ENCODE results near the gene SEC62. TPM values are rescaled to one million over a fixed set of nuclear protein-coding genes. Genes with fewer than 3 reads are reported as not detected.

SEC62 gene
- total RNA-seq, 2 donors from 2014 or later: 48.7 to 64.4 TPM

DNA sequence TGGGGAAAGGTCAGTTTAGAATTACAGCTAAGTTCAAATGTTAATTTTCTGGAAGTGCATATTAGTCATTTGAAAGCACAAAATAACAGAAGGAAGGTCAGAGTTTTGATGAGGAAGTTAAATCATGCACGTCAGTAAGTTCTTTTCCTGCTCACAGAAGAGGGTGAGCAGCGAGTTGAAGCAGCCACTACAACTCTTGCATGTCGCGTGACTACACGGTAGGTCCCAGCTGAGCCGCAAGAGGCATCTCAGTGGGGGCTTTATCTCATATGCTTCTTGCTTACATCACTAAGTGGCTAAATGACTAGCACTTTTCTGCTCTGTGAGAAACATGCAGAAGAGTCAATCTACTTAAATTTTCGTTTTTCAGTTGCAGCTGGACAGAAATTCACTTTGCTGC, 21.3 kb upstream of the SEC62 start:
- no peaks in the 10 kb centered on the region for H3K9me3 ChIP-seq (ENCODE audit: control insufficient read depth, low read length)
- Mint-ChIP-seq H3K27ac (no peak overlapping the region), H3K4me3 (no peak overlapping the region), H3K27me3 (ENCODE audit: insufficient read depth) (no peaks in the 10 kb centered on the region), H3K36me3 (ENCODE audit: low read depth) (no peaks in the 10 kb centered on the region), H3K4me1 (no peaks in the 10 kb centered on the region), H3K9me3 (peaks cover 5% of the 10 kb centered on the region)
- H3K27ac ChIP-seq (ENCODE audit: low read depth, low read length): no peak overlapping the region
- no peak for DNase-seq
- H3K4me3 ChIP-seq (ENCODE audit: low read length): no peak overlapping the region
- no peak overlapping the region for H3K9ac ChIP-seq (ENCODE audit: extremely low read depth, low read length, poor library complexity, severe bottlenecking)
- no peaks in the 10 kb centered on the region for H3K36me3 ChIP-seq (ENCODE audit: control insufficient read depth, insufficient read depth, low read length)
- WGBS, 2 experiments (ENCODE audit: insufficient coverage in 1 of 2, insufficient read length in 1 of 2): 91 to 94% methylated on average over 6 to 7 of the region's 7 CpGs
- H3K27me3 ChIP-seq (ENCODE audit: control insufficient read depth, insufficient read depth, low read length, poor library complexity, severe bottlenecking): no peaks in the 10 kb centered on the region
- no peaks in the 10 kb centered on the region for H3K4me1 ChIP-seq (ENCODE audit: control insufficient read depth, insufficient read depth, low read length)
- TF ChIP-seq, protein P1, sequence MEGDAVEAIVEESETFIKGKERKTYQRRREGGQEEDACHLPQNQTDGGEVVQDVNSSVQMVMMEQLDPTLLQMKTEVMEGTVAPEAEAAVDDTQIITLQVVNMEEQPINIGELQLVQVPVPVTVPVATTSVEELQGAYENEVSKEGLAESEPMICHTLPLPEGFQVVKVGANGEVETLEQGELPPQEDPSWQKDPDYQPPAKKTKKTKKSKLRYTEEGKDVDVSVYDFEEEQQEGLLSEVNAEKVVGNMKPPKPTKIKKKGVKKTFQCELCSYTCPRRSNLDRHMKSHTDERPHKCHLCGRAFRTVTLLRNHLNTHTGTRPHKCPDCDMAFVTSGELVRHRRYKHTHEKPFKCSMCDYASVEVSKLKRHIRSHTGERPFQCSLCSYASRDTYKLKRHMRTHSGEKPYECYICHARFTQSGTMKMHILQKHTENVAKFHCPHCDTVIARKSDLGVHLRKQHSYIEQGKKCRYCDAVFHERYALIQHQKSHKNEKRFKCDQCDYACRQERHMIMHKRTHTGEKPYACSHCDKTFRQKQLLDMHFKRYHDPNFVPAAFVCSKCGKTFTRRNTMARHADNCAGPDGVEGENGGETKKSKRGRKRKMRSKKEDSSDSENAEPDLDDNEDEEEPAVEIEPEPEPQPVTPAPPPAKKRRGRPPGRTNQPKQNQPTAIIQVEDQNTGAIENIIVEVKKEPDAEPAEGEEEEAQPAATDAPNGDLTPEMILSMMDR (conservative IDR thresholded peaks at IDR 0.05): no peak

DNA sequence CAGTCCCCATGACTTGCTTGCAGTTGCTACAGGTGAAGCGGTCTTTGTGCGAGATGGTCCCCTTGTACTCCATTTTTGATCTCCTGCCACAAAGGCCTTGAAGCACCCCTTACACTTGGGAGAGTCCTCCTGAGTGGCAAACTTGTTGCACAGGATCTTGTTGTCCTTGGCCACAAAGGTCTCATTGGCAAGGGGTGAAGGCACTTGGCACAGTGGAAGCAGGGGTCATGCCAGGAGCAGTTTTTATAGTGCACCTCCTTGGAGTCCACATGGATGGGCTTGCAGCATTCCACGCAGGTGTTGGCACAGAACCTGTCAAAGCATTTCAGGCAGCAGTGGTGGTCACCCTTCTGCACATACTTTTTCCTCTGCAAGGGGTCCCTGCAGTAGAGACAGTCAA, 20.3 kb upstream of the SEC62 start:
- TF ChIP-seq, protein P1 (conservative IDR thresholded peaks at IDR 0.05): no peak
- H3K27me3 ChIP-seq (ENCODE audit: control insufficient read depth, insufficient read depth, low read length, poor library complexity, severe bottlenecking): no peaks in the 10 kb centered on the region
- H3K4me1 ChIP-seq (ENCODE audit: control insufficient read depth, insufficient read depth, low read length): no peaks in the 10 kb centered on the region
- Mint-ChIP-seq H3K36me3 (ENCODE audit: low read depth) (no peaks in the 10 kb centered on the region), H3K27ac (no peak overlapping the region), H3K4me3 (no peak overlapping the region), H3K4me1 (no peaks in the 10 kb centered on the region), H3K9me3 (peaks cover 5% of the 10 kb centered on the region), H3K27me3 (ENCODE audit: insufficient read depth) (no peaks in the 10 kb centered on the region)
- H3K4me3 ChIP-seq (ENCODE audit: low read length): no peak overlapping the region
- DNase-seq: no peak
- WGBS, 2 experiments (ENCODE audit: insufficient coverage in 1 of 2, insufficient read length in 1 of 2): 92 to 96% methylated on average over 3 of the region's 3 CpGs
- H3K9me3 ChIP-seq (ENCODE audit: control insufficient read depth, low read length): no peaks in the 10 kb centered on the region
- no peak overlapping the region for H3K9ac ChIP-seq (ENCODE audit: extremely low read depth, low read length, poor library complexity, severe bottlenecking)
- no peaks in the 10 kb centered on the region for H3K36me3 ChIP-seq (ENCODE audit: control insufficient read depth, insufficient read depth, low read length)
- H3K27ac ChIP-seq (ENCODE audit: low read depth, low read length): no peak overlapping the region

DNA sequence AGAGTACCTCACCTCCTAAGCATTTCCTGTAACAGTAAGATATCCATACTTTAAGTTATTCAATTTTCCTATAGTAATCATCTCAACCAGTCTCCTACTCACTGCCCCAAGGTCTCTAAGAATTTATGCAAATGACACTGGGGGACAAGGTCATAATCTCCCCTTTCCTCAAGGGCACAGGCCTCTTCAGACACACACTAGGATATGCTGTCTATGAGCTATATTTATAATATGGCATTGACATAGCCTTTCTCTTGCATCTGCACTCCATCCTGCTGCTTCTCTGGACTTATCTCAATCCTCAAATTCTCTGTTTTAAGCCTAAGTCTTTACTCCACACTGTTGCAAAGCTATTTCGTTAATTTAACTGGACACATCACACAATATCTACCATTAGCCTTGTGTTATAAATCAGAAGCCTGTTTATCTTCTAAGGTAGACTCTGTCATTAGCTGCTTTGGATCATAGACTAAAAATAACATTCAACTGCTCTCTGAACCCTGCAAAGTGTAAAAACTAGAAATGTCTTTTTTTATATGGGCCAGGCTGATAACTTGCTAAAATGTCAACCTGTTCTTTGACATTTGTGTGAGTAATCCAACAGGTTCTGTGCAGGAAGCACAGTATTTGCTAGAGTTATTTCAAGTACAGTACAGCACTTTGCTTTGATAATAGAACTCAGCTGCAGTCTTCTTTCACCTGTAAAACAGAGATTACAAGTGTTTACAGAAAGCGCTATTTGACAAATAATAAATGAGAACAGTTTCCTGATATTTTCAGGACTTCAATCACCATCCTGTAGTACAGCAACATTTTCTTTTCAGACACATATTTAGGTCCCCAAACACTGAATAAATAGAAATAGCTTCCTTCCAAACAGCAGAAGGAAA, 17.8 kb upstream of the SEC62 start:
- Mint-ChIP-seq H3K27me3 (ENCODE audit: insufficient read depth) (no peaks in the 10 kb centered on the region), H3K4me3 (no peak overlapping the region), H3K27ac (no peak overlapping the region), H3K36me3 (ENCODE audit: low read depth) (no peaks in the 10 kb centered on the region), H3K4me1 (no peaks in the 10 kb centered on the region), H3K9me3 (no peaks in the 10 kb centered on the region)
- TF ChIP-seq, protein P1 (conservative IDR thresholded peaks at IDR 0.05): no peak
- no peaks in the 10 kb centered on the region for H3K9me3 ChIP-seq (ENCODE audit: control insufficient read depth, low read length)
- H3K27ac ChIP-seq (ENCODE audit: low read depth, low read length): no peak overlapping the region
- H3K4me1 ChIP-seq (ENCODE audit: control insufficient read depth, insufficient read depth, low read length): no peaks in the 10 kb centered on the region
- no peak overlapping the region for H3K9ac ChIP-seq (ENCODE audit: extremely low read depth, low read length, poor library complexity, severe bottlenecking)
- no peaks in the 10 kb centered on the region for H3K27me3 ChIP-seq (ENCODE audit: control insufficient read depth, insufficient read depth, low read length, poor library complexity, severe bottlenecking)
- WGBS, 2 experiments (ENCODE audit: insufficient coverage in 1 of 2, insufficient read length in 1 of 2): 86 to 92% methylated on average over 1 to 2 of the region's 2 CpGs
- H3K36me3 ChIP-seq (ENCODE audit: control insufficient read depth, insufficient read depth, low read length): no peaks in the 10 kb centered on the region
- DNase-seq: no peak
- no peak overlapping the region for H3K4me3 ChIP-seq (ENCODE audit: low read length)

Data from endodermal cell (in vitro differentiated cells).